ENCODE measurements around the gene TIMM29. TPM values are rescaled to one million over a fixed set of nuclear protein-coding genes. Genes with fewer than 3 reads are reported as not detected.

Gene TIMM29
- polyA plus RNA-seq, 4 donors = 13.5 to 21.5 (median 17.8) TPM

GRCh38 chr19:10961073-10961860 lies 32.7 kb downstream of the TIMM29 start:
- peak overlapping the region; percentile 70 to 97 (median 96) for H3K4me3 ChIP-seq (ENCODE audit: low read depth in 1 of 3, low read length in 3 of 3)
- H3K4me1 ChIP-seq (ENCODE audit: control insufficient read depth in 3 of 3, insufficient read depth in 2 of 3, low read depth in 1 of 3, low read length in 2 of 3) = peaks cover 0 to 6% (median 0%) of the 10 kb centered on the region in 3 donors
- peak overlapping the region; percentile 59 to 66 (median 66) for H3K27ac ChIP-seq (ENCODE audit: low read depth in 1 of 3, low read length in 2 of 3)
- H3K27me3 ChIP-seq (ENCODE audit: control insufficient read depth in 3 of 3, insufficient read depth in 3 of 3, low read length in 3 of 3) = no peaks in the 10 kb centered on the region
- 0 to 1% (median 1%) methylated on average over 42 to 92 of the region's 92 CpGs for WGBS, 3 donors
- DNase-seq = no peak
- no peaks in the 10 kb centered on the region for H3K9me3 ChIP-seq (ENCODE audit: control insufficient read depth in 2 of 2, insufficient read depth in 1 of 2, low read depth in 1 of 2, low read length in 1 of 2)
- peaks cover 0 to 6% (median 0%) of the 10 kb centered on the region in 3 donors for H3K36me3 ChIP-seq (ENCODE audit: control insufficient read depth in 3 of 3, insufficient read depth in 2 of 3, low read depth in 1 of 3, low read length in 3 of 3)
- FAIRE-seq = no peak

GRCh38 chr19:10962863-10963262 lies 34.3 kb downstream of the TIMM29 start:
- 79 to 80% (median 80%) methylated on average over 10 of the region's 10 CpGs for WGBS, 3 donors
- FAIRE-seq = no peak

GRCh38 chr19:10963865-10964264 lies 35.3 kb downstream of the TIMM29 start:
- WGBS, 3 donors = 72 to 81% (median 79%) methylated on average over 4 of the region's 4 CpGs
- no peaks in the 10 kb centered on the region for H3K27me3 ChIP-seq (ENCODE audit: control insufficient read depth in 3 of 3, insufficient read depth in 3 of 3, low read length in 3 of 3)
- H3K4me3 ChIP-seq (ENCODE audit: low read depth in 1 of 3, low read length in 3 of 3) = no peak overlapping the region
- H3K4me1 ChIP-seq (ENCODE audit: control insufficient read depth in 3 of 3, insufficient read depth in 2 of 3, low read depth in 1 of 3, low read length in 2 of 3) = peaks cover 0 to 14% (median 5%) of the 10 kb centered on the region in 3 donors
- no peak for DNase-seq
- H3K27ac ChIP-seq (ENCODE audit: low read depth in 1 of 3, low read length in 2 of 3) = peak overlapping the region in 1 of 3 donors; percentile 45
- no peak for FAIRE-seq
- peaks cover 0 to 12% (median 0%) of the 10 kb centered on the region in 3 donors for H3K36me3 ChIP-seq (ENCODE audit: control insufficient read depth in 3 of 3, insufficient read depth in 2 of 3, low read depth in 1 of 3, low read length in 3 of 3)
- no peaks in the 10 kb centered on the region for H3K9me3 ChIP-seq (ENCODE audit: control insufficient read depth in 2 of 2, insufficient read depth in 1 of 2, low read depth in 1 of 2, low read length in 1 of 2)

More at GRCh38 chr19:10962863-10963262, 34.3 kb downstream of the TIMM29 start:
- Histone ChIP-seq H3K9me3 (ENCODE audit: control insufficient read depth in 2 of 2, insufficient read depth in 1 of 2, low read depth in 1 of 2, low read length in 1 of 2) (no peaks in the 10 kb centered on the region), H3K36me3 (ENCODE audit: control insufficient read depth in 3 of 3, insufficient read depth in 2 of 3, low read depth in 1 of 3, low read length in 3 of 3) (peaks cover 0 to 12% (median 0%) of the 10 kb centered on the region in 3 donors), H3K27ac (ENCODE audit: low read depth in 1 of 3, low read length in 2 of 3) (no peak overlapping the region), H3K4me3 (ENCODE audit: low read depth in 1 of 3, low read length in 3 of 3) (no peak overlapping the region), H3K27me3 (ENCODE audit: control insufficient read depth in 3 of 3, insufficient read depth in 3 of 3, low read length in 3 of 3) (no peaks in the 10 kb centered on the region), H3K4me1 (ENCODE audit: control insufficient read depth in 3 of 3, insufficient read depth in 2 of 3, low read depth in 1 of 3, low read length in 2 of 3) (peaks cover 0 to 14% (median 0%) of the 10 kb centered on the region in 3 donors)
- no peak for DNase-seq

- Histone ChIP-seq H3K9me3 (ENCODE audit: control insufficient read depth in 2 of 2, insufficient read depth in 1 of 2, low read depth in 1 of 2, low read length in 1 of 2) (no peaks in the 10 kb centered on the region), H3K36me3 (ENCODE audit: control insufficient read depth in 3 of 3, insufficient read depth in 2 of 3, low read depth in 1 of 3, low read length in 3 of 3) (peaks cover 0 to 14% (median 0%) of the 10 kb centered on the region in 3 donors), H3K27ac (ENCODE audit: low read depth in 1 of 3, low read length in 2 of 3) (no peak overlapping the region), H3K27me3 (ENCODE audit: control insufficient read depth in 3 of 3, insufficient read depth in 3 of 3, low read length in 3 of 3) (no peaks in the 10 kb centered on the region), H3K4me1 (ENCODE audit: control insufficient read depth in 3 of 3, insufficient read depth in 2 of 3, low read depth in 1 of 3, low read length in 2 of 3) (peaks cover 0 to 14% (median 8%) of the 10 kb centered on the region in 3 donors), H3K4me3 (ENCODE audit: low read depth in 1 of 3, low read length in 3 of 3) (no peak overlapping the region)
- DNase-seq = no peak
- no peak for FAIRE-seq
- WGBS, 3 donors = 97 to 99% (median 98%) methylated on average over 4 of the region's 4 CpGs
Measured at GRCh38 chr19:10964903-10965302, 36.3 kb downstream of the TIMM29 start.

GRCh38 chr19:10965398-10965797 lies 36.8 kb downstream of the TIMM29 start:
- Histone ChIP-seq H3K27me3 (ENCODE audit: control insufficient read depth in 3 of 3, insufficient read depth in 3 of 3, low read length in 3 of 3) (no peaks in the 10 kb centered on the region), H3K4me1 (ENCODE audit: control insufficient read depth in 3 of 3, insufficient read depth in 2 of 3, low read depth in 1 of 3, low read length in 2 of 3) (peaks cover 0 to 14% (median 8%) of the 10 kb centered on the region in 3 donors), H3K27ac (ENCODE audit: low read depth in 1 of 3, low read length in 2 of 3) (no peak overlapping the region), H3K9me3 (ENCODE audit: control insufficient read depth in 2 of 2, insufficient read depth in 1 of 2, low read depth in 1 of 2, low read length in 1 of 2) (no peaks in the 10 kb centered on the region), H3K4me3 (ENCODE audit: low read depth in 1 of 3, low read length in 3 of 3) (no peak overlapping the region), H3K36me3 (ENCODE audit: control insufficient read depth in 3 of 3, insufficient read depth in 2 of 3, low read depth in 1 of 3, low read length in 3 of 3) (peaks cover 0 to 15% (median 0%) of the 10 kb centered on the region in 3 donors)
- 82 to 84% (median 82%) methylated on average over 6 of the region's 6 CpGs for WGBS, 3 donors
- DNase-seq (no peak), FAIRE-seq (no peak)

GRCh38 chr19:10966809-10967208 lies 38.2 kb downstream of the TIMM29 start:
- Histone ChIP-seq H3K27me3 (ENCODE audit: control insufficient read depth in 3 of 3, insufficient read depth in 3 of 3, low read length in 3 of 3) (no peaks in the 10 kb centered on the region), H3K36me3 (ENCODE audit: control insufficient read depth in 3 of 3, insufficient read depth in 2 of 3, low read depth in 1 of 3, low read length in 3 of 3) (peaks cover 0 to 19% (median 0%) of the 10 kb centered on the region in 3 donors), H3K9me3 (ENCODE audit: control insufficient read depth in 2 of 2, insufficient read depth in 1 of 2, low read depth in 1 of 2, low read length in 1 of 2) (no peaks in the 10 kb centered on the region), H3K4me1 (ENCODE audit: control insufficient read depth in 3 of 3, insufficient read depth in 2 of 3, low read depth in 1 of 3, low read length in 2 of 3) (peaks cover 0 to 14% (median 8%) of the 10 kb centered on the region in 3 donors), H3K27ac (ENCODE audit: low read depth in 1 of 3, low read length in 2 of 3) (no peak overlapping the region), H3K4me3 (ENCODE audit: low read depth in 1 of 3, low read length in 3 of 3) (no peak overlapping the region)
- no peak for FAIRE-seq
- DNase-seq = peak; percentile 30 to 41
- WGBS, 3 donors = 48 to 70% (median 59%) methylated on average over 8 of the region's 8 CpGs

GRCh38 chr19:10968527-10969135 lies 40.0 kb downstream of the TIMM29 start:
- Histone ChIP-seq H3K36me3 (ENCODE audit: control insufficient read depth in 3 of 3, insufficient read depth in 2 of 3, low read depth in 1 of 3, low read length in 3 of 3) (peaks cover 0 to 24% (median 0%) of the 10 kb centered on the region in 3 donors), H3K27ac (ENCODE audit: low read depth in 1 of 3, low read length in 2 of 3) (peak overlapping the region in 2 of 3 donors; percentile 32 to 62), H3K4me3 (ENCODE audit: low read depth in 1 of 3, low read length in 3 of 3) (no peak overlapping the region), H3K4me1 (ENCODE audit: control insufficient read depth in 3 of 3, insufficient read depth in 2 of 3, low read depth in 1 of 3, low read length in 2 of 3) (peaks cover 0 to 8% (median 8%) of the 10 kb centered on the region in 3 donors), H3K27me3 (ENCODE audit: control insufficient read depth in 3 of 3, insufficient read depth in 3 of 3, low read length in 3 of 3) (no peaks in the 10 kb centered on the region), H3K9me3 (ENCODE audit: control insufficient read depth in 2 of 2, insufficient read depth in 1 of 2, low read depth in 1 of 2, low read length in 1 of 2) (no peaks in the 10 kb centered on the region)
- peak in 1 of 2 donors; percentile 59 for DNase-seq
- WGBS, 3 donors = 26 to 52% (median 35%) methylated on average over 10 of the region's 10 CpGs
- no peak for FAIRE-seq

- Histone ChIP-seq H3K4me3 (ENCODE audit: low read depth in 1 of 3, low read length in 3 of 3) (no peak overlapping the region), H3K36me3 (ENCODE audit: control insufficient read depth in 3 of 3, insufficient read depth in 2 of 3, low read depth in 1 of 3, low read length in 3 of 3) (peaks cover 0 to 23% (median 0%) of the 10 kb centered on the region in 3 donors), H3K9me3 (ENCODE audit: control insufficient read depth in 2 of 2, insufficient read depth in 1 of 2, low read depth in 1 of 2, low read length in 1 of 2) (no peaks in the 10 kb centered on the region), H3K4me1 (ENCODE audit: control insufficient read depth in 3 of 3, insufficient read depth in 2 of 3, low read depth in 1 of 3, low read length in 2 of 3) (peaks cover 0 to 24% (median 15%) of the 10 kb centered on the region in 3 donors), H3K27ac (ENCODE audit: low read depth in 1 of 3, low read length in 2 of 3) (no peak overlapping the region), H3K27me3 (ENCODE audit: control insufficient read depth in 3 of 3, insufficient read depth in 3 of 3, low read length in 3 of 3) (no peaks in the 10 kb centered on the region)
- no peak for FAIRE-seq
- WGBS, 3 donors = 93 to 96% (median 93%) methylated on average over 7 to 8 of the region's 8 CpGs
- no peak for DNase-seq
Measured at GRCh38 chr19:10971107-10971726, 42.6 kb downstream of the TIMM29 start.

Data from small intestine (tissue), 7 donors.